ENCODE data around the gene FNIP2.

DNA sequence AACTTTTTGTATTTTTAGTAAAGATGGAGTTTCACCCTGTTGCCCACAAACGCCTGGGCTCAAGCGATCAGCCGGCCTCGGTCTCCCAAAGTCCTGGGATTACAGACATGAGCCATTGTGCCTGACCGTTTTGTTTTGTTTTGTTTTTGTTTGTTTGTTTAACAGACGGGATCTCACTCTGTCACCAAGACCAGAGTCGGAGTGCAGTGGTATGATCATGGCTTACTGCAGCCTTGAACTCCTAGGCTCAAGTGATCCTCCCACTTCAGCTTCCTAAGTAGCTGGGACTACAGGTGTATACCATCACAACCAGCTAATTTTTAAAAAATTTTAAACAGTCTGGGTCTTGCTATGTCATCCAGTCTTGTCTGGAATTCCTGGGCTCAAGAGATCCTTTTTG lies 53.5 kb downstream of the FNIP2 start:
- TF ChIP-seq, protein P1, sequence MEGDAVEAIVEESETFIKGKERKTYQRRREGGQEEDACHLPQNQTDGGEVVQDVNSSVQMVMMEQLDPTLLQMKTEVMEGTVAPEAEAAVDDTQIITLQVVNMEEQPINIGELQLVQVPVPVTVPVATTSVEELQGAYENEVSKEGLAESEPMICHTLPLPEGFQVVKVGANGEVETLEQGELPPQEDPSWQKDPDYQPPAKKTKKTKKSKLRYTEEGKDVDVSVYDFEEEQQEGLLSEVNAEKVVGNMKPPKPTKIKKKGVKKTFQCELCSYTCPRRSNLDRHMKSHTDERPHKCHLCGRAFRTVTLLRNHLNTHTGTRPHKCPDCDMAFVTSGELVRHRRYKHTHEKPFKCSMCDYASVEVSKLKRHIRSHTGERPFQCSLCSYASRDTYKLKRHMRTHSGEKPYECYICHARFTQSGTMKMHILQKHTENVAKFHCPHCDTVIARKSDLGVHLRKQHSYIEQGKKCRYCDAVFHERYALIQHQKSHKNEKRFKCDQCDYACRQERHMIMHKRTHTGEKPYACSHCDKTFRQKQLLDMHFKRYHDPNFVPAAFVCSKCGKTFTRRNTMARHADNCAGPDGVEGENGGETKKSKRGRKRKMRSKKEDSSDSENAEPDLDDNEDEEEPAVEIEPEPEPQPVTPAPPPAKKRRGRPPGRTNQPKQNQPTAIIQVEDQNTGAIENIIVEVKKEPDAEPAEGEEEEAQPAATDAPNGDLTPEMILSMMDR (IDR thresholded peaks at IDR 0.05; ENCODE audit: low read depth, low read length, missing input control), result no peak
- TF ChIP-seq EGR1 (IDR thresholded peaks at IDR 0.05; ENCODE audit: low read depth in 2 of 2) (no peak), JUND (IDR thresholded peaks at IDR 0.05) (no peak), YY1 (IDR thresholded peaks at IDR 0.05) (no peak), RAD21 (IDR thresholded peaks at IDR 0.05) (no peak), GABPA (IDR thresholded peaks at IDR 0.05 in 1 of 2, conservative IDR thresholded peaks at IDR 0.05 in 1 of 2) (no peak), SP1 (IDR thresholded peaks at IDR 0.05) (no peak), REST (IDR thresholded peaks at IDR 0.05) (no peak)
- TF ChIP-seq, protein P2, sequence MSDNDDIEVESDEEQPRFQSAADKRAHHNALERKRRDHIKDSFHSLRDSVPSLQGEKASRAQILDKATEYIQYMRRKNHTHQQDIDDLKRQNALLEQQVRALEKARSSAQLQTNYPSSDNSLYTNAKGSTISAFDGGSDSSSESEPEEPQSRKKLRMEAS (IDR thresholded peaks at IDR 0.05), result no peak
- TF ChIP-seq, protein P3, sequence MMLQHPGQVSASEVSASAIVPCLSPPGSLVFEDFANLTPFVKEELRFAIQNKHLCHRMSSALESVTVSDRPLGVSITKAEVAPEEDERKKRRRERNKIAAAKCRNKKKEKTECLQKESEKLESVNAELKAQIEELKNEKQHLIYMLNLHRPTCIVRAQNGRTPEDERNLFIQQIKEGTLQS (IDR thresholded peaks at IDR 0.05), result no peak

All from liver (tissue), 3 donors.